DND-41 (cell line): ENCODE measurements around the gene TMEM266.

Experiments
- CTCF ChIP-seq: IDR thresholded peaks from 2 replicates; pipeline ENCODE4 v1.5.1; 2012; ENCODE audit warnings: borderline replicate concordance, low read length, moderate library complexity, mild to moderate bottlenecking; ENCODE audit not compliant: poor library complexity, severe bottlenecking; ENCODE audit errors: extremely low read depth
- EZH2 ChIP-seq: IDR thresholded peaks from 3 replicates; pipeline ENCODE4 v1.6.1; 2012; ENCODE audit warnings: borderline replicate concordance, low read depth, mild to moderate bottlenecking, moderate library complexity, low read length, inconsistent platforms; ENCODE audit not compliant: severe bottlenecking

GRCh38 chr15:76192715-76193114, 132.9 kb downstream of the TMEM266 start:
- TF ChIP-seq CTCF: no peak
- no peak for TF ChIP-seq EZH2
